ENCODE data around the gene YY2.
A peak's percentile ranks its signal among the peaks of the same experiment; 100 is the strongest.

Gene YY2

GRCh38 chrX:21881881-21882574 lies 26.2 kb downstream of the YY2 start:
- no peak for DNase-seq

GRCh38 chrX:21883258-21883657 lies 27.5 kb downstream of the YY2 start:
- DNase-seq: no peak

GRCh38 chrX:21885568-21885967 lies 29.8 kb downstream of the YY2 start:
- DNase-seq: peak; percentile 51

GRCh38 chrX:21905313-21905712 lies 49.5 kb downstream of the YY2 start:
- DNase-seq: no peak

GRCh38 chrX:21905953-21906352 lies 50.2 kb downstream of the YY2 start:
- DNase-seq: no peak

- peak; percentile 68 for DNase-seq
Observed at GRCh38 chrX:21907260-21907659, 51.5 kb downstream of the YY2 start.
